Activated naive CD8-positive, alpha-beta T cell (primary cell): ENCODE data around the gene NAMPT.
"Not testable (repeated sequence)": the region's sequence is repeated elsewhere in the genome, so short reads cannot be mapped to it uniquely, and the experiment has no call there.

Experiments used
- H3K27ac Mint-ChIP-seq: one replicate; pipeline ENCODE4 v1.8.0; 2021; ENCODE audit warnings: mixed read lengths
- H3K27me3 Mint-ChIP-seq: one replicate; pipeline ENCODE4 v1.8.0; 2021; ENCODE audit warnings: mixed read lengths
- H3K36me3 Mint-ChIP-seq: one replicate; pipeline ENCODE4 v1.8.0; 2021; ENCODE audit warnings: mixed read lengths
- H3K4me1 Mint-ChIP-seq: one replicate; pipeline ENCODE4 v1.8.0; 2021; ENCODE audit warnings: low read depth, mixed read lengths
- H3K4me3 Mint-ChIP-seq: one replicate; pipeline ENCODE4 v1.8.0; 2021; ENCODE audit warnings: mild to moderate bottlenecking, mixed read lengths
- H3K9me3 Mint-ChIP-seq: one replicate; pipeline ENCODE4 v1.8.0; 2021; ENCODE audit warnings: low read depth, mixed read lengths

NAMPT gene

GRCh38 chr7:106313456-106313901 is 28.7 kb upstream of the NAMPT start:
- H3K27me3 Mint-ChIP-seq = peaks cover 4% of the 10 kb centered on the region
- H3K27ac Mint-ChIP-seq = peak overlapping the region; percentile 36
- H3K36me3 Mint-ChIP-seq = no peaks in the 10 kb centered on the region
- H3K4me1 Mint-ChIP-seq = peaks cover 23% of the 10 kb centered on the region
- H3K4me3 Mint-ChIP-seq = no peak overlapping the region
- H3K9me3 Mint-ChIP-seq = no peaks in the 10 kb centered on the region

- peak overlapping the region; percentile 37 for H3K27ac Mint-ChIP-seq
- H3K36me3 Mint-ChIP-seq = no peaks in the 10 kb centered on the region
- H3K4me1 Mint-ChIP-seq = peaks cover 23% of the 10 kb centered on the region
- H3K27me3 Mint-ChIP-seq = peaks cover 1% of the 10 kb centered on the region
- H3K4me3 Mint-ChIP-seq = no peak overlapping the region
- no peaks in the 10 kb centered on the region for H3K9me3 Mint-ChIP-seq
Measured at GRCh38 chr7:106312906-106313305, 28.1 kb upstream of the NAMPT start.

GRCh38 chr7:106312099-106312871 is 27.5 kb upstream of the NAMPT start:
- Mint-ChIP-seq H3K4me1 (peaks cover 23% of the 10 kb centered on the region), H3K27me3 (no peaks in the 10 kb centered on the region), H3K9me3 (no peaks in the 10 kb centered on the region), H3K27ac (no peak overlapping the region), H3K36me3 (no peaks in the 10 kb centered on the region), H3K4me3 (no peak overlapping the region)

GRCh38 chr7:106309362-106309761 is 24.6 kb upstream of the NAMPT start:
- Mint-ChIP-seq H3K4me3 (no peak overlapping the region), H3K27ac (peak overlapping the region; percentile 2), H3K4me1 (peaks cover 23% of the 10 kb centered on the region), H3K36me3 (no peaks in the 10 kb centered on the region), H3K27me3 (peaks cover 2% of the 10 kb centered on the region), H3K9me3 (no peaks in the 10 kb centered on the region)

GRCh38 chr7:106306256-106306655 is 21.5 kb upstream of the NAMPT start:
- Mint-ChIP-seq H3K4me1 (peaks cover 7% of the 10 kb centered on the region), H3K4me3 (no peak overlapping the region), H3K36me3 (peaks cover 5% of the 10 kb centered on the region), H3K27me3 (peaks cover 4% of the 10 kb centered on the region), H3K9me3 (peaks cover 3% of the 10 kb centered on the region), H3K27ac (no peak overlapping the region)

- H3K4me1 Mint-ChIP-seq = peaks cover 7% of the 10 kb centered on the region
- H3K27ac Mint-ChIP-seq = no peak overlapping the region
- peaks cover 7% of the 10 kb centered on the region for H3K36me3 Mint-ChIP-seq
- H3K4me3 Mint-ChIP-seq = no peak overlapping the region
- peaks cover 6% of the 10 kb centered on the region for H3K9me3 Mint-ChIP-seq
- H3K27me3 Mint-ChIP-seq = peaks cover 4% of the 10 kb centered on the region
Measured at GRCh38 chr7:106305732-106306131, 20.9 kb upstream of the NAMPT start.

GRCh38 chr7:106304568-106304967 is 19.8 kb upstream of the NAMPT start:
- Mint-ChIP-seq H3K27me3 (peaks cover 4% of the 10 kb centered on the region), H3K4me3 (no peak overlapping the region), H3K36me3 (peaks cover 7% of the 10 kb centered on the region), H3K9me3 (peaks cover 6% of the 10 kb centered on the region), H3K4me1 (peaks cover 7% of the 10 kb centered on the region), H3K27ac (no peak overlapping the region)

- not testable (repeated sequence) for H3K4me3 Mint-ChIP-seq, H3K9me3 Mint-ChIP-seq, H3K27ac Mint-ChIP-seq, H3K27me3 Mint-ChIP-seq, H3K4me1 Mint-ChIP-seq
- H3K36me3 Mint-ChIP-seq = peaks cover 10% of the 10 kb centered on the region
Measured at GRCh38 chr7:106298631-106299030, 13.8 kb upstream of the NAMPT start.

- not testable (repeated sequence) for H3K4me1 Mint-ChIP-seq, H3K27me3 Mint-ChIP-seq, H3K4me3 Mint-ChIP-seq, H3K9me3 Mint-ChIP-seq, H3K27ac Mint-ChIP-seq
- H3K36me3 Mint-ChIP-seq = peaks cover 10% of the 10 kb centered on the region
Measured at GRCh38 chr7:106298155-106298554, 13.4 kb upstream of the NAMPT start.

- Mint-ChIP-seq H3K4me1 (peaks cover 3% of the 10 kb centered on the region), H3K27ac (no peak overlapping the region), H3K36me3 (peaks cover 3% of the 10 kb centered on the region), H3K4me3 (no peak overlapping the region), H3K9me3 (no peaks in the 10 kb centered on the region), H3K27me3 (no peaks in the 10 kb centered on the region)
Measured at GRCh38 chr7:106294334-106294733, 9.6 kb upstream of the NAMPT start.

GRCh38 chr7:106291247-106291646 is 6.5 kb upstream of the NAMPT start:
- H3K4me3 Mint-ChIP-seq = no peak overlapping the region
- no peaks in the 10 kb centered on the region for H3K27me3 Mint-ChIP-seq
- no peak overlapping the region for H3K27ac Mint-ChIP-seq
- peaks cover 15% of the 10 kb centered on the region for H3K4me1 Mint-ChIP-seq
- peaks cover 2% of the 10 kb centered on the region for H3K36me3 Mint-ChIP-seq
- H3K9me3 Mint-ChIP-seq = peaks cover 1% of the 10 kb centered on the region

- H3K27ac Mint-ChIP-seq = peak overlapping the region; percentile 52
- no peaks in the 10 kb centered on the region for H3K27me3 Mint-ChIP-seq
- peaks cover 2% of the 10 kb centered on the region for H3K36me3 Mint-ChIP-seq
- H3K4me1 Mint-ChIP-seq = peaks cover 23% of the 10 kb centered on the region
- no peak overlapping the region for H3K4me3 Mint-ChIP-seq
- peaks cover 4% of the 10 kb centered on the region for H3K9me3 Mint-ChIP-seq
Measured at GRCh38 chr7:106290319-106290718, 5.5 kb upstream of the NAMPT start.

- Mint-ChIP-seq H3K4me3 (no peak overlapping the region), H3K27me3 (no peaks in the 10 kb centered on the region), H3K4me1 (peaks cover 23% of the 10 kb centered on the region), H3K27ac (no peak overlapping the region), H3K36me3 (peaks cover 2% of the 10 kb centered on the region), H3K9me3 (peaks cover 4% of the 10 kb centered on the region)
Measured at GRCh38 chr7:106289848-106290247, 5.1 kb upstream of the NAMPT start.

GRCh38 chr7:106288263-106288662 is 3.5 kb upstream of the NAMPT start:
- Mint-ChIP-seq H3K27ac (no peak overlapping the region), H3K4me3 (no peak overlapping the region), H3K36me3 (peaks cover 8% of the 10 kb centered on the region), H3K4me1 (peaks cover 27% of the 10 kb centered on the region), H3K27me3 (no peaks in the 10 kb centered on the region), H3K9me3 (peaks cover 4% of the 10 kb centered on the region)

GRCh38 chr7:106287786-106288185 is 3.0 kb upstream of the NAMPT start:
- Mint-ChIP-seq H3K4me3 (no peak overlapping the region), H3K36me3 (peaks cover 8% of the 10 kb centered on the region), H3K4me1 (peaks cover 24% of the 10 kb centered on the region), H3K27ac (no peak overlapping the region), H3K27me3 (no peaks in the 10 kb centered on the region), H3K9me3 (peaks cover 4% of the 10 kb centered on the region)
